OCI-LY3 (cell line): ENCODE data around the gene OR4C46.
"Not testable (repeated sequence)": the region's sequence is repeated elsewhere in the genome, so short reads cannot be mapped to it uniquely, and the experiment has no call there.

ENCODE experiments used
- CTCF ChIP-seq: fragments of 200-600, 300-600 bp; sonication (generic); IDR thresholded peaks from 2 replicates; pipeline ENCODE4 v1.5.1; 2014; ENCODE audit warnings: antibody characterized with exemption, low read length, low read depth
- EZH2phosphoT487 ChIP-seq: fragments of 200-600 bp; shearing (Covaris generic); IDR thresholded peaks from 2 replicates; pipeline ENCODE4 v1.6.1; 2018; ENCODE audit warnings: antibody characterized with exemption, mixed run types, low read depth

DNA sequence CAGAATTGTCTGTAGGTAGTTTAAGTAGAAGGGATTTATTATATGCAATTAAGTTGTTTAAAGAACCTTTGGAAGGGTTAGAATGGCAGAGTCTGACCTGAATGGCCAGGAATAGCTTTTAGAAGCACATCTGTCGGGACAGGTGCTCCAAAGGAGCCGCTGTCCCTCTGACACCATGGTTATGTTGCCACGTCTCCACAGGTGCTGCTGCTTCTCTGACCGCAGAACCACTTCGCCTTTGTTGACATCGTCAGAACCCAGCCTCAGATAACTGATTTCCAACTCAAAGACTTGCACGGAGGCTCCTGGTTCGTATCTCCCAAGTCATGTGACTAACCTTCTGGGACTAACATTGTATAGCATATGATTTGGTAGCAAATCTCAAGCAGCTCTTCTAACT is 41.8 kb upstream of the OR4C46 start:
- TF ChIP-seq CTCF, EZH2phosphoT487: not testable (repeated sequence)
